Thoracic aorta (tissue), 2 donors: ENCODE measurements around the gene CTNNA3. TPM values are rescaled to one million over a fixed set of nuclear protein-coding genes. Genes with fewer than 3 reads are reported as not detected.

Experiments
- ATAC-seq: fragments of 150-250 bp; one replicate; pipeline ENCODE4 v1.8.0; 2017; ENCODE audit warnings: low read depth; ENCODE audit not compliant: insufficient number of reproducible peaks, low FRiP score
- DNase-seq: peaks from one replicate; pipeline ENCODE4 v3.0.0-alpha.2; 2020; ENCODE audit warnings: low spot score
- H3K27ac ChIP-seq, 2 donors: fragments of 200-600 bp; sonication (generic); 1 replicate in 1 of 2; 2 replicates in 1 of 2; pipeline ENCODE4 v1.5.1; 2016; ENCODE audit warnings: mild to moderate bottlenecking in 2 of 2, moderate library complexity in 2 of 2
- H3K27me3 ChIP-seq: fragments of 200-600 bp; sonication (generic); replicated peaks from 2 replicates; pipeline ENCODE4 v1.6.0; 2016; ENCODE audit warnings: mild to moderate bottlenecking; ENCODE audit not compliant: insufficient read depth
- H3K36me3 ChIP-seq: fragments of 200-600 bp; sonication (generic); one replicate; pipeline ENCODE4 v1.5.1; 2016
- H3K4me1 ChIP-seq, 2 donors: fragments of 200-600 bp; sonication (generic); 1 replicate in 1 of 2; 2 replicates in 1 of 2; pipeline versions ENCODE4 v1.5.1 to v1.6.0; 2016; ENCODE audit warnings: low read depth in 2 of 2, mild to moderate bottlenecking in 1 of 2; ENCODE audit not compliant: control insufficient read depth in 1 of 2
- H3K4me3 ChIP-seq: fragments of 200-600 bp; sonication (generic); 2 replicates; pipeline ENCODE4 v1.5.1; 2016; ENCODE audit warnings: mild to moderate bottlenecking
- H3K9me3 ChIP-seq: fragments of 200-600 bp; sonication (generic); 2 replicates; pipeline ENCODE4 v1.5.1; 2016
- total RNA-seq, 2 donors: library from RNA; depleted of rRNA; stranded (reverse); fragments of >200 nt; gene quantifications; one replicate each; pipeline versions ENCODE4 v1.1.0 to v1.2.3, GENCODE V29; 2016
- TF ChIP-seq, protein P1 (sequence below): fragments of 200-600 bp; sonication (generic); IDR thresholded peaks from one replicate; pipeline ENCODE4 v1.5.1; 2019; ENCODE audit warnings: antibody characterized with exemption

CTNNA3 gene
- total RNA-seq, 2 donors from 2014 or later, result 0.95 to 1.2 TPM

DNA sequence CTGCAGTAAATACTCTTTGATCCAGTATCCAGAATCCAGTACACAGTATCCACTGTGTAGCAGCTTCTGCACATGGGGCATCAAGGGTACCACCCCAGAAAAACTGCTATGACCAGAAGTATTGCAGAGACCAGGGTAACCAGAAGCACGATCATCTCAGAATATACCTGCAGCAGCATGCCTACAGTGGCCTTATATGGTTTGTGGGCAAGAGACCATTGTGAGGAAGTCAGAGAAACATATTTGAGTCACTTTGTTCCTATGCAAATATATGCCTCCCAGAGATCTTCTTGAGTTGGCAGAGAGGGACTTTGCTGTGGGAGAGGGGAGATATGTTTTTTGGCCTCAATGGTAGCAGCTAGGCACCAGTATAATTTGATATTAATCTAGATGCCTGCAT lies 976.5 kb downstream of the CTNNA3 start:
- DNase-seq, result no peak

DNA sequence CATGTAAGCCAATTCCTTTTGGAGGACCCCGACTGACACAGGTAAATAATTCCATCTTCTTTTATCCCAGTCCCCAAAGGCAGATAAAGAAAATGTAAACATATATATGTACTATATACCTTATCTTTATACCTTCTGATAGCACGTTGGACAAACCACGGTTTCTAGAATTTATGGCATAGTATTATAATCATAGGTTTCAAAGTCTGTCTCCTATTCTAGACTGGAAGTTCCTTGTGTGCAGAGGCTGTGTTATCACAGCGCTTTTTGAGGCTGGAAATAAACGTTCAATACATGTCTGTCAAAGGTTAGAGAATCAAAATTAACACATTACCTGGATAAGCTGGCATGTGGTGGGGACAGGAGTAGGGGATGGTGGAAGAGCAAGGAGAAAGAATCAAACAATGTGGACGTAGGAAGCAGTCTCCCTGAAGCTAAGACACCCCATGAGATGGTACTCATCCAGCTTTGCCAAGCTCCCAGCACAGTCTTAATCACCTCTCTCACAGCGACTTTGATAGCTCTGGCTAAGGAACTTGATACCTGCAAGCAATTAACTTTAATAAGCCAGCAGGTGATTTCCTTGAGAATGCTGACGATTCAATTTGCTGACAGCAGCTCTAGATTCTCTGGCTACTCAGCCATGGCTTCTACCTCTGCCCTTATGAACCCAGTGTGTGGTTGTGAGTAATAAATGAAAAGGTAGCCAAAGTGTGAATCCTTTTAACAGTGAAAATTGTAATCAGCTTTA lies 978.6 kb downstream of the CTNNA3 start:
- ATAC-seq (no peak), DNase-seq (no peak)
- Histone ChIP-seq H3K36me3 (no peaks in the 10 kb centered on the region), H3K4me1 (no peaks in the 10 kb centered on the region), H3K4me3 (no peak overlapping the region), H3K27me3 (no peaks in the 10 kb centered on the region), H3K27ac (no peak overlapping the region), H3K9me3 (no peaks in the 10 kb centered on the region)
- TF ChIP-seq, protein P1, sequence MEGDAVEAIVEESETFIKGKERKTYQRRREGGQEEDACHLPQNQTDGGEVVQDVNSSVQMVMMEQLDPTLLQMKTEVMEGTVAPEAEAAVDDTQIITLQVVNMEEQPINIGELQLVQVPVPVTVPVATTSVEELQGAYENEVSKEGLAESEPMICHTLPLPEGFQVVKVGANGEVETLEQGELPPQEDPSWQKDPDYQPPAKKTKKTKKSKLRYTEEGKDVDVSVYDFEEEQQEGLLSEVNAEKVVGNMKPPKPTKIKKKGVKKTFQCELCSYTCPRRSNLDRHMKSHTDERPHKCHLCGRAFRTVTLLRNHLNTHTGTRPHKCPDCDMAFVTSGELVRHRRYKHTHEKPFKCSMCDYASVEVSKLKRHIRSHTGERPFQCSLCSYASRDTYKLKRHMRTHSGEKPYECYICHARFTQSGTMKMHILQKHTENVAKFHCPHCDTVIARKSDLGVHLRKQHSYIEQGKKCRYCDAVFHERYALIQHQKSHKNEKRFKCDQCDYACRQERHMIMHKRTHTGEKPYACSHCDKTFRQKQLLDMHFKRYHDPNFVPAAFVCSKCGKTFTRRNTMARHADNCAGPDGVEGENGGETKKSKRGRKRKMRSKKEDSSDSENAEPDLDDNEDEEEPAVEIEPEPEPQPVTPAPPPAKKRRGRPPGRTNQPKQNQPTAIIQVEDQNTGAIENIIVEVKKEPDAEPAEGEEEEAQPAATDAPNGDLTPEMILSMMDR, result no peak

More for the DNA sequence above, 976.5 kb downstream of the CTNNA3 start:
- no peaks in the 10 kb centered on the region for H3K27me3 ChIP-seq
- no peaks in the 10 kb centered on the region for H3K9me3 ChIP-seq
- H3K36me3 ChIP-seq, result no peaks in the 10 kb centered on the region
- no peak for ATAC-seq
- no peak overlapping the region for H3K27ac ChIP-seq
- TF ChIP-seq, protein P1, result no peak
- no peak overlapping the region for H3K4me3 ChIP-seq
- H3K4me1 ChIP-seq, result no peaks in the 10 kb centered on the region

DNA sequence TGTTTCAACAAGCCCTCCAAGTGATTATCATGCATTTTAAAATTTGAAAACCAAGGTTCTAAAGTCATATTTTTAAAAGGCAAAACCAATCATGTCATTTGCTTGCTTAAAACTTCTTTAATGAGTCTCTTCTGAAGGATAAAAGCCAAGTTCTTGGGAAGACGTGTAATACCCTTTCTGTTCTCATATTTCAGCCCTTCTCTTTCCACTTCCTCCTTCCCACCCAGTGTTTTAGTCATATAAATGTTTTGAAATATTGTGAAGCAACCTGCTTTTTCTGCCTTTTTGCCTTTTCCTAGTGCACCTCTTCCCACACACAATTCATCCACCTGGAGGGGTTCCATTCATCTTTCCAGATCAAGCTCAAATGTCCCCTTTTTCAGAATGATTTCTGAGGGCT lies 981.3 kb downstream of the CTNNA3 start:
- H3K27me3 ChIP-seq, result no peaks in the 10 kb centered on the region
- no peak for DNase-seq
- H3K27ac ChIP-seq, result no peak overlapping the region
- H3K36me3 ChIP-seq, result no peaks in the 10 kb centered on the region
- H3K4me1 ChIP-seq, result no peaks in the 10 kb centered on the region
- no peaks in the 10 kb centered on the region for H3K9me3 ChIP-seq
- H3K4me3 ChIP-seq, result no peak overlapping the region
- TF ChIP-seq, protein P1, result no peak
- ATAC-seq, result no peak

DNA sequence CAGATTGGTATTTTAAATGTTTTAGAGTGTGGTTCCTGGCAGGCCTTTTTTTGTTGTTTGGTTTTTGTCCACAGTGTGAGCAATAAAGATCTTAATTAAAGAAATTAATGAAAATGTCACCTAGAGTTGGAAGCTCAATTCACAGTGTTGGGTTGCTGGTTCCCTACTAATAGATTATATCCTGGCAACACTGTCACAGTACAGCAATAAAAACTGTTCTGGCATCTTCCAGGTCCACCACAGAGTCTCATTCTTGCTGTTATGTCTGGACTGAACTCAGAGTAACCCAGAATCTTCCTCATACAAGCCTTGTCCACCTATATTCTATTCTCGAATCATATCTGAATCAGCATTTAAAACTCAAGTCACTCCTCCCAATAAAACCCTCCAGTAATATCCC lies 982.6 kb downstream of the CTNNA3 start:
- DNase-seq (no peak), ATAC-seq (no peak)
- Histone ChIP-seq H3K4me3 (no peak overlapping the region), H3K4me1 (no peaks in the 10 kb centered on the region), H3K27me3 (no peaks in the 10 kb centered on the region), H3K36me3 (no peaks in the 10 kb centered on the region), H3K27ac (no peak overlapping the region), H3K9me3 (no peaks in the 10 kb centered on the region)
- TF ChIP-seq, protein P1, result no peak

DNA sequence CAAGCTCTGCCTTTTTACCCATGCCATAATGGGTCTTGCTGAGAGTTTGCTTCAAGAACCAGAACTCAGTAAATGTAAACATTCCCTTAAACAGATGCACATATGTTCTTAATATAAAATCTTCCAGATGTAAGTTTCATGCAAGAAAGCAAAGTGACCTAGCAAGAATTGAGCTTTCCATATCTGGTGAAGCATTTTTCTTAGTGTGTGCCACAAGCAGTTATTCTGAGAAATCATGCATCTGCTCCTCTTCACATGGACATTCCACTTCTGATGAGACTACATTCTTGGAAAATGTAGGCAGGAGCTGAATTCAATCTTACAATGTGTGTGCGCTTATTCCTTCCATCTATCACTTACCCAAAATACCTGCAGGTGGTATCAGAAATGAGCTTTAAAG lies 997.9 kb downstream of the CTNNA3 start:
- TF ChIP-seq, protein P1, result no peak
- H3K27ac ChIP-seq, result no peak overlapping the region
- H3K9me3 ChIP-seq, result no peaks in the 10 kb centered on the region
- no peak for DNase-seq
- no peak overlapping the region for H3K4me3 ChIP-seq
- H3K27me3 ChIP-seq, result no peaks in the 10 kb centered on the region
- no peak for ATAC-seq
- no peaks in the 10 kb centered on the region for H3K36me3 ChIP-seq
- H3K4me1 ChIP-seq, result no peaks in the 10 kb centered on the region
